GM12891 (cell line): ENCODE results near the gene APBA2.

Experiments used
- PAX5 ChIP-seq: IDR thresholded peaks from 2 replicates; pipeline ENCODE4 v1.6.1; 2011; ENCODE audit warnings: low read length, moderate library complexity, mild to moderate bottlenecking; ENCODE audit not compliant: insufficient read depth, severe bottlenecking
- POLR2A ChIP-seq: IDR thresholded peaks from 2 replicates; pipeline ENCODE4 v1.6.1; 2011; ENCODE audit warnings: low read depth, low read length, control low read depth
- POLR2AphosphoS5 ChIP-seq: IDR thresholded peaks from 2 replicates; pipeline ENCODE4 v1.6.1; 2011; ENCODE audit warnings: low read depth, low read length, control low read depth
- POU2F2 ChIP-seq: IDR thresholded peaks from 2 replicates; pipeline ENCODE4 v1.6.1; 2011; ENCODE audit warnings: low read depth, mild to moderate bottlenecking, control low read depth, low read length, moderate library complexity
- SPI1 ChIP-seq: IDR thresholded peaks from 2 replicates; pipeline ENCODE4 v1.6.1; 2011; ENCODE audit warnings: low read depth, low read length, control low read depth
- TAF1 ChIP-seq: IDR thresholded peaks from 2 replicates; pipeline ENCODE4 v1.6.1; 2011; ENCODE audit warnings: low read depth, low read length, control low read depth

GRCh38 chr15:28933710-28934445 is 48.1 kb downstream of the APBA2 start:
- no peak for TF ChIP-seq POLR2AphosphoS5
- TF ChIP-seq POLR2A = no peak
- no peak for TF ChIP-seq TAF1
- TF ChIP-seq POU2F2 = no peak
- TF ChIP-seq SPI1 = no peak
- no peak for TF ChIP-seq PAX5
